ENCODE measurements around the gene RPLP2. TPM values are rescaled to one million over a fixed set of nuclear protein-coding genes. Genes with fewer than 3 reads are reported as not detected.

Gene RPLP2
- total RNA-seq, 1 experiment from 2014 or later, result 2,582 TPM

- DNase-seq (ENCODE audit: low spot score) (no peak), ATAC-seq (no peak)
- Mint-ChIP-seq H3K4me1 (peaks cover 18% of the 10 kb centered on the region), H3K9me3 (no peaks in the 10 kb centered on the region), H3K27ac (no peak overlapping the region), H3K36me3 (peaks cover 3% of the 10 kb centered on the region), H3K4me3 (no peak overlapping the region), H3K27me3 (ENCODE audit: low read depth) (no peaks in the 10 kb centered on the region)
- no peak for TF ChIP-seq IRF2 (CRISPR knock-in tag; IDR thresholded peaks at IDR 0.05; ENCODE audit: borderline replicate concordance, low read depth)
- no peak for TF ChIP-seq HMGXB4 (CRISPR knock-in tag; IDR thresholded peaks at IDR 0.05)
- no peak for TF ChIP-seq TP53 (CRISPR knock-in tag; IDR thresholded peaks at IDR 0.05)
- no peak for TF ChIP-seq ZNF317 (CRISPR knock-in tag; IDR thresholded peaks at IDR 0.05; ENCODE audit: borderline replicate concordance, low read depth)
- TF ChIP-seq JUN (CRISPR knock-in tag; IDR thresholded peaks at IDR 0.05), result no peak
- no peak for TF ChIP-seq GABPB1 (CRISPR knock-in tag; IDR thresholded peaks at IDR 0.05)
- no peak for TF ChIP-seq TEAD4 (CRISPR knock-in tag; IDR thresholded peaks at IDR 0.05)
- no peak for TF ChIP-seq OVOL2 (CRISPR knock-in tag; IDR thresholded peaks at IDR 0.05; ENCODE audit: borderline replicate concordance)
- no peak for TF ChIP-seq NFE2L1 (CRISPR knock-in tag; IDR thresholded peaks at IDR 0.05)
- no peak for TF ChIP-seq ZNF416 (CRISPR knock-in tag; IDR thresholded peaks at IDR 0.05)
- no peak for TF ChIP-seq ATF1 (CRISPR knock-in tag; IDR thresholded peaks at IDR 0.05)
- no peak for TF ChIP-seq ZBTB21 (CRISPR knock-in tag; IDR thresholded peaks at IDR 0.05; ENCODE audit: borderline replicate concordance)
- no peak for TF ChIP-seq FOXK1 (CRISPR knock-in tag; IDR thresholded peaks at IDR 0.05)
- POLR2A ChIA-PET, result no interaction called here
- CTCF ChIA-PET, result no interaction called here
These were observed 21.6 kb upstream of the RPLP2 start for GRCh38 chr11:788009-788640.

GRCh38 chr11:788953-789940, 20.5 kb upstream of the RPLP2 start:
- ChIA-PET POLR2A (interaction anchor here (0.7 to 1.1 kb wide), 3 partner anchors 30 to 71 kb away, joined by 3 to 5 read pairs (median 4); no protein-coding TSS in a partner anchor), CTCF (interaction anchor here (0.6 to 2.5 kb wide), 7 partner anchors 12 to 353 kb away, joined by 3 to 9 read pairs (median 4); no protein-coding TSS in a partner anchor)
- Mint-ChIP-seq H3K4me3 (no peak overlapping the region), H3K4me1 (peaks cover 9% of the 10 kb centered on the region; the same call in 1 of the 2 replicates), H3K27ac (no peak overlapping the region), H3K36me3 (no peaks in the 10 kb centered on the region), H3K27me3 (ENCODE audit: low read depth) (no peaks in the 10 kb centered on the region), H3K9me3 (no peaks in the 10 kb centered on the region)
- TF ChIP-seq CTCF (IDR thresholded peaks at IDR 0.05) (no peak), CBFB (CRISPR knock-in tag; IDR thresholded peaks at IDR 0.05; ENCODE audit: low read depth) (0 out of 2 replicates have a peak, but pooled peaks have one; percentile 9), ZMAT4 (CRISPR knock-in tag; IDR thresholded peaks at IDR 0.05) (no peak)
- DNase-seq (ENCODE audit: low spot score) (no peak), ATAC-seq (no peak)

- ATAC-seq (peak; percentile 13), DNase-seq (ENCODE audit: low spot score) (peak; percentile 62)
- Mint-ChIP-seq H3K27ac (no peak within 1 kb of the TSS), H3K4me3 (no peak within 1 kb of the TSS; the same call in 1 of the 2 replicates), H3K9me3 (no peaks in the 10 kb centered on the region), H3K4me1 (peaks cover 9% of the 10 kb centered on the region; the same call in 1 of the 2 replicates), H3K36me3 (no peaks in the 10 kb centered on the region), H3K27me3 (ENCODE audit: low read depth) (no peaks in the 10 kb centered on the region)
- ChIA-PET CTCF (interaction anchor here (0.6 to 2.5 kb wide), 12 partner anchors 13 to 354 kb away, joined by 3 to 9 read pairs (median 3); partner anchors contain the start of gene PHRF1), POLR2A (interaction anchor here (0.7 to 1.4 kb wide), 7 partner anchors 9 to 63 kb away, joined by 3 to 10 read pairs (median 3); partner anchors contain the start of genes RPLP2 and TSPAN4)
- TF ChIP-seq PRDM15 (CRISPR knock-in tag; IDR thresholded peaks at IDR 0.05) (no peak), SP1 (CRISPR knock-in tag; conservative IDR thresholded peaks at IDR 0.05) (peak; percentile 66), ZNF121 (CRISPR knock-in tag; IDR thresholded peaks at IDR 0.05) (0 out of 2 replicates have a peak, but pooled peaks have one; percentile 56), ATF2 (CRISPR knock-in tag; IDR thresholded peaks at IDR 0.05; ENCODE audit: borderline replicate concordance, low read depth) (no peak)
These were observed 19.8 kb upstream of the RPLP2 start, which contains the start of gene CEND1 for GRCh38 chr11:789943-790342. Gene CEND1, minus strand, starts transcription at chr11:790090. Its CDS starts 1,514 bp downstream, at chr11:788576.
